ENCODE data around the gene OCA2.

- TF ChIP-seq EZH2 (IDR thresholded peaks at IDR 0.05; ENCODE audit: insufficient read depth, poor library complexity, severe bottlenecking) (no peak), EZH2phosphoT487 (IDR thresholded peaks at IDR 0.05; ENCODE audit: insufficient read depth, low read depth) (no peak)
Observed at GRCh38 chr15:28044121-28044672, 54.9 kb downstream of the OCA2 start.

All from GM23248 (cell line).